SK-N-SH treated with all-trans-retinoic acid at 6 μM for 48 hours (cell line): ENCODE measurements around the gene SNCB.

ENCODE experiments used
- ATAC-seq: fragments of 200-7000 bp; cut with Tn5 transposase; 3 replicates; pipeline ENCODE4 v1.9.1; 2020; ENCODE audit warnings: mild to moderate bottlenecking, moderate library complexity
- ARNTL ChIP-seq: fragments of 450-650 bp; formaldehyde crosslinking; IDR thresholded peaks from 2 replicates; pipeline ENCODE4 v1.5.0; 2020; ENCODE audit warnings: low read depth, mild to moderate bottlenecking, moderate library complexity, borderline replicate concordance
- ESRRG ChIP-seq: fragments of 250-450 bp; sonication (Bioruptor Pico); IDR thresholded peaks from 2 replicates; pipeline ENCODE4 v1.6.1; 2021; ENCODE audit warnings: mild to moderate bottlenecking
- GLIS3 ChIP-seq: fragments of 250-450 bp; sonication (Bioruptor Pico); IDR thresholded peaks from 2 replicates; pipeline ENCODE4 v1.5.0; 2020; ENCODE audit warnings: mild to moderate bottlenecking, moderate library complexity
- OSR1 ChIP-seq: fragments of 250-450 bp; sonication (Bioruptor Pico); IDR thresholded peaks from 2 replicates; pipeline ENCODE4 v1.8.0; 2022; ENCODE audit warnings: moderate library complexity, mild to moderate bottlenecking, inconsistent platforms
- PPARA ChIP-seq: fragments of 250-450 bp; sonication (Bioruptor Pico); IDR thresholded peaks from 2 replicates; pipeline ENCODE4 v1.5.0; 2020; ENCODE audit warnings: mild to moderate bottlenecking, borderline replicate concordance
- RARB ChIP-seq: fragments of 250-450 bp; sonication (Bioruptor Pico); IDR thresholded peaks from 2 replicates; pipeline ENCODE4 v1.8.0; 2021; ENCODE audit warnings: mild to moderate bottlenecking, moderate library complexity
- TCF4 ChIP-seq: fragments of 250-450 bp; sonication (Bioruptor Pico); IDR thresholded peaks from 2 replicates; pipeline ENCODE4 v1.8.0; 2021; ENCODE audit warnings: mild to moderate bottlenecking, moderate library complexity, borderline replicate concordance
- TOX ChIP-seq: fragments of 250-450 bp; sonication (Bioruptor Pico); IDR thresholded peaks from 2 replicates; pipeline ENCODE4 v1.8.0; 2021; ENCODE audit warnings: mild to moderate bottlenecking, moderate library complexity, borderline replicate concordance
- ZC3H10 ChIP-seq: fragments of 250-450 bp; sonication (Bioruptor Pico); IDR thresholded peaks from 2 replicates; pipeline ENCODE4 v1.5.1; 2021; ENCODE audit warnings: mild to moderate bottlenecking, moderate library complexity
- ZFP3 ChIP-seq: fragments of 250-450 bp; sonication (Bioruptor Pico); IDR thresholded peaks from 2 replicates; pipeline ENCODE4 v1.5.0; 2020; ENCODE audit warnings: mild to moderate bottlenecking, moderate library complexity
- ZFP30 ChIP-seq: fragments of 450-650 bp; formaldehyde crosslinking; IDR thresholded peaks from 2 replicates; pipeline ENCODE4 v1.5.0; 2022; ENCODE audit warnings: mild to moderate bottlenecking, moderate library complexity
- ZNF565 ChIP-seq: fragments of 450-650 bp; formaldehyde crosslinking; conservative IDR thresholded peaks from 2 replicates; pipeline ENCODE4 v1.5.0; 2020; ENCODE audit warnings: low read depth, mild to moderate bottlenecking, moderate library complexity
- ZNF70 ChIP-seq: fragments of 450-650 bp; formaldehyde crosslinking; IDR thresholded peaks from 2 replicates; pipeline ENCODE4 v1.5.0; 2020; ENCODE audit warnings: mild to moderate bottlenecking, moderate library complexity
- ZNF8 ChIP-seq: fragments of 450-650 bp; formaldehyde crosslinking; IDR thresholded peaks from 2 replicates; pipeline ENCODE4 v1.5.0; 2020; ENCODE audit warnings: mild to moderate bottlenecking, moderate library complexity
- TF ChIP-seq, protein P1 (sequence below): fragments of 250-450 bp; sonication (Bioruptor Pico); IDR thresholded peaks from 2 replicates; pipeline ENCODE4 v1.8.0; 2021; ENCODE audit warnings: low read depth, mild to moderate bottlenecking, moderate library complexity, borderline replicate concordance
- TF ChIP-seq, protein P2 (sequence below): fragments of 250-450 bp; sonication (Bioruptor Pico); IDR thresholded peaks from 2 replicates; pipeline ENCODE4 v1.5.1; 2020; ENCODE audit warnings: low read depth, mild to moderate bottlenecking, moderate library complexity
- TF ChIP-seq, protein P3 (sequence below): fragments of 250-450 bp; sonication (Bioruptor Pico); IDR thresholded peaks from 2 replicates; pipeline ENCODE4 v1.5.1; 2021; ENCODE audit warnings: mild to moderate bottlenecking, moderate library complexity
- TF ChIP-seq, protein P4 (sequence below): fragments of 250-450 bp; sonication (Bioruptor Pico); IDR thresholded peaks from 2 replicates; pipeline ENCODE4 v1.8.0; 2020; ENCODE audit warnings: mild to moderate bottlenecking, moderate library complexity, borderline replicate concordance

Gene SNCB

DNA sequence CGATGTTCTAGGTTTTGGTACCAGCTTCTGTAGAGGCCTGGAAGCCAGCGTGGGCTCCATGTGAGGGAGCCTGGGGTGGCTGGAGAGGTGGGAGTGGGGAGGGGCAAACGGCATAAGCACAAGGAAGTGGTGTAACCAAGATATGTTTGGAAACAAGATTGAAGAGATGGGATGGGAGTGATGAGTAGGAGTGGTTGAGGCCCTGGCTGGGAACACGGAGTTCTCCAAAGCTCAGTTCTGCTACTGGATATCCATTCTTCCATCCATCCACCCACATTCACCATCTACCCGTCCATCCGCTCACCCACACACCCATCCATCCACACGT lies 29.1 kb upstream of the SNCB start:
- TF ChIP-seq ZC3H10 (no peak), TCF4 (CRISPR knock-in tag) (no peak), ZFP30 (CRISPR knock-in tag) (no peak), ESRRG (CRISPR knock-in tag) (no peak), ZNF8 (CRISPR knock-in tag) (no peak)
- TF ChIP-seq, protein P1, sequence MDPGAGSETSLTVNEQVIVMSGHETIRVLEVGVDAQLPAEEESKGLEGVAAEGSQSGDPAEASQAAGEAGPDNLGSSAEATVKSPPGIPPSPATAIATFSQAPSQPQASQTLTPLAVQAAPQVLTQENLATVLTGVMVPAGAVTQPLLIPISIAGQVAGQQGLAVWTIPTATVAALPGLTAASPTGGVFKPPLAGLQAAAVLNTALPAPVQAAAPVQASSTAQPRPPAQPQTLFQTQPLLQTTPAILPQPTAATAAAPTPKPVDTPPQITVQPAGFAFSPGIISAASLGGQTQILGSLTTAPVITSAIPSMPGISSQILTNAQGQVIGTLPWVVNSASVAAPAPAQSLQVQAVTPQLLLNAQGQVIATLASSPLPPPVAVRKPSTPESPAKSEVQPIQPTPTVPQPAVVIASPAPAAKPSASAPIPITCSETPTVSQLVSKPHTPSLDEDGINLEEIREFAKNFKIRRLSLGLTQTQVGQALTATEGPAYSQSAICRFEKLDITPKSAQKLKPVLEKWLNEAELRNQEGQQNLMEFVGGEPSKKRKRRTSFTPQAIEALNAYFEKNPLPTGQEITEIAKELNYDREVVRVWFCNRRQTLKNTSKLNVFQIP = no peak
- no peak for ATAC-seq

DNA sequence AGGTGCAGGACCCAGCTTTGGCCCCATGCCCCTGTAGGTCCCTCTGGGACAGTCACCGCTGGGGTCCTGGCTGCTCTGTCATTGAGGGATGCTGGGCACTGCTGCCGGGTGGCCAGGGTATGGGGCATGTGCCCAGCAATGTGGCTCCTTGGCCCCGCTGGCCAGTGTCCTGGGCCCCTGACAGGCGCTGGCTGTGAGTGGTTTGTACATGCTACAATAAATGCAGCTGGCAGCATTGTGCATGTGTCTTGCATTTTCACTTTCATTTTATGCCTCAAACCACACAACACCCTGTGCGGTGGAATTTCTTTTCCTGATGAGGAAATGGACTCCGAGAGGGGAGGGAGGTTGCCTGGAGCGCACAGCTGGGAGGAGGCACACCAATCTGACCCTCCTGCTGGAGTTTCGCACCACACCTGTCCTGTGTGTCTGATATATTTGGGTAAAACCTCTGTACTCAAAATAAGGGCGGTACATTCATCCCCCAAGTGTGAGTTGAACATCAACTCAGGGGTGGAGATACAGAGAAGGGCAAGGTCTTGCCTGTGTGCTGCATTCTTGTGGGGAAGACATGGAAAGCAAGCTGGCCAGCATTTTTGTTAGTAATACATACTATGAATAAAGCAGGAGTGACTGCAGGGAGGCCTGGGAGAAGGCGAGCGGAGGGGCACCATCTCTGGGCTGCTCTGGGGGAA lies 28.6 kb upstream of the SNCB start:
- no peak for TF ChIP-seq RARB (CRISPR knock-in tag)
- no peak for TF ChIP-seq TOX (CRISPR knock-in tag)
- TF ChIP-seq, protein P2, sequence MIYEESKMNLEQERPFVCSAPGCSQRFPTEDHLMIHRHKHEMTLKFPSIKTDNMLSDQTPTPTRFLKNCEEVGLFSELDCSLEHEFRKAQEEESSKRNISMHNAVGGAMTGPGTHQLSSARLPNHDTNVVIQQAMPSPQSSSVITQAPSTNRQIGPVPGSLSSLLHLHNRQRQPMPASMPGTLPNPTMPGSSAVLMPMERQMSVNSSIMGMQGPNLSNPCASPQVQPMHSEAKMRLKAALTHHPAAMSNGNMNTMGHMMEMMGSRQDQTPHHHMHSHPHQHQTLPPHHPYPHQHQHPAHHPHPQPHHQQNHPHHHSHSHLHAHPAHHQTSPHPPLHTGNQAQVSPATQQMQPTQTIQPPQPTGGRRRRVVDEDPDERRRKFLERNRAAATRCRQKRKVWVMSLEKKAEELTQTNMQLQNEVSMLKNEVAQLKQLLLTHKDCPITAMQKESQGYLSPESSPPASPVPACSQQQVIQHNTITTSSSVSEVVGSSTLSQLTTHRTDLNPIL (CRISPR knock-in tag) = no peak
- TF ChIP-seq, protein P1 = no peak
- no peak for TF ChIP-seq ARNTL (CRISPR knock-in tag)
- TF ChIP-seq ZNF70 (CRISPR knock-in tag) = no peak
- TF ChIP-seq TCF4 (CRISPR knock-in tag) = no peak
- no peak for TF ChIP-seq ZNF8 (CRISPR knock-in tag)
- no peak for TF ChIP-seq ESRRG (CRISPR knock-in tag)
- TF ChIP-seq, protein P3, sequence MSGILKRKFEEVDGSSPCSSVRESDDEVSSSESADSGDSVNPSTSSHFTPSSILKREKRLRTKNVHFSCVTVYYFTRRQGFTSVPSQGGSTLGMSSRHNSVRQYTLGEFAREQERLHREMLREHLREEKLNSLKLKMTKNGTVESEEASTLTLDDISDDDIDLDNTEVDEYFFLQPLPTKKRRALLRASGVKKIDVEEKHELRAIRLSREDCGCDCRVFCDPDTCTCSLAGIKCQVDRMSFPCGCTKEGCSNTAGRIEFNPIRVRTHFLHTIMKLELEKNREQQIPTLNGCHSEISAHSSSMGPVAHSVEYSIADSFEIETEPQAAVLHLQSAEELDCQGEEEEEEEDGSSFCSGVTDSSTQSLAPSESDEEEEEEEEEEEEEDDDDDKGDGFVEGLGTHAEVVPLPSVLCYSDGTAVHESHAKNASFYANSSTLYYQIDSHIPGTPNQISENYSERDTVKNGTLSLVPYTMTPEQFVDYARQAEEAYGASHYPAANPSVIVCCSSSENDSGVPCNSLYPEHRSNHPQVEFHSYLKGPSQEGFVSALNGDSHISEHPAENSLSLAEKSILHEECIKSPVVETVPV (CRISPR knock-in tag) = no peak
- no peak for TF ChIP-seq ZC3H10
- TF ChIP-seq OSR1 (CRISPR knock-in tag) = no peak
- no peak for TF ChIP-seq ZNF565 (CRISPR knock-in tag)
- TF ChIP-seq, all 23 proteins: peak for 0
- ATAC-seq = no peak

DNA sequence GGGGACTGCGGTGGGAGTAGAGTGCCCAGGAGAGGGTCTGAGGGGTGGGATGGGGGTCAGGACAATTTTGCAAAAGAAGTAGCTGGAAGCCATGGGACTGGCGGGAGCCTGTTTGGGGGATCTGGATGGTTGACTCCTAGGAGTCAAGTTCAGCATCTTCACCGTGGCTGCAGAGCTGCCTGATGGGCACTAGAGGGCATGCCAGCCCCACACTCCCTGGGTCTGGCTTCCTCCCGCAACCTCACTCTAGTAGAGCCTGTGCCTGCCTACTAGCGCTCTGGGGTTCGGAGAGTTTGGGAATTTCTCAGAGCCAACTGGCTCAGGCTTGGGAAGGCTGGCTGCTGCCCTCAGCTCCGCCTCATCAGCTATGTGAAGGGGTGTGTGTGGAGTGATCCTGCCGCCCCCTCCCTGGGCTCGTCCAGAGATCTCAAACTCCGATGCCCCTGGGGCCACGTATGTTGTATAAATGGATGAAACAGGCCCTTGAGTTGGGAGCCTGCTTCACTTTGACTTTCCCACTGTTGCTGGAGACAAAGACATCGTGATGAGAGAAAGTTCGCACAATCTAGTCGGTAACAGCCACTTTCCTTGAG lies 27.8 kb upstream of the SNCB start:
- TF ChIP-seq, protein P2 (CRISPR knock-in tag) = no peak
- TF ChIP-seq GLIS3 = no peak
- peak; percentile 84 for ATAC-seq

DNA sequence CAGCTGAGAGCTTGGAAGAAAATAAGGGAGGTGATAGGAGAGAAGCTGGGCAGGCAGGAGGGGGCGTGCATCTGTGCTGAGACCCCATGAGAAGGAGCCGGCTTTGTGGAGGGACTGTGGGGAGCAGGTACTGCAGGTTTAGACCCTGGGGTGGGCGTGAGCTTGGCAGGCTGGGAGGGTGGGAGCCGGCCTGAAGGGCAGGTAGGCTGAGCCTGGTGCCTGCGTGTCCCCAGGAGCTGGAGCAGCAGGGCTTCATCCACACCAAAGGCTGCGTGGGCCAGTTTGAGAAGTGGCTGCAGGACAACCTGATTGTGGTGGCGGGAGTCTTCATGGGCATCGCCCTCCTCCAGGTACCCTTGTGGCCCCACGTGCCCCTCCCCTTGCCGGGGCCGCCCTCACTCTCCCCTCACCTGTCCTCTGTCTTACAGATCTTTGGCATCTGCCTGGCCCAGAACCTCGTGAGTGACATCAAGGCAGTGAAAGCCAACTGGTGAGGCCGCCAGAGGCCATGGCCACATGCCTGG lies 26.2 kb upstream of the SNCB start:
- no peak for ATAC-seq
- TF ChIP-seq, protein P3 (CRISPR knock-in tag) = no peak
- TF ChIP-seq ZNF70 (CRISPR knock-in tag) (no peak), RARB (CRISPR knock-in tag) (no peak), GLIS3 (no peak), ZFP3 (CRISPR knock-in tag) (no peak), ZC3H10 (no peak), PPARA (CRISPR knock-in tag) (no peak)
- TF ChIP-seq, protein P4, sequence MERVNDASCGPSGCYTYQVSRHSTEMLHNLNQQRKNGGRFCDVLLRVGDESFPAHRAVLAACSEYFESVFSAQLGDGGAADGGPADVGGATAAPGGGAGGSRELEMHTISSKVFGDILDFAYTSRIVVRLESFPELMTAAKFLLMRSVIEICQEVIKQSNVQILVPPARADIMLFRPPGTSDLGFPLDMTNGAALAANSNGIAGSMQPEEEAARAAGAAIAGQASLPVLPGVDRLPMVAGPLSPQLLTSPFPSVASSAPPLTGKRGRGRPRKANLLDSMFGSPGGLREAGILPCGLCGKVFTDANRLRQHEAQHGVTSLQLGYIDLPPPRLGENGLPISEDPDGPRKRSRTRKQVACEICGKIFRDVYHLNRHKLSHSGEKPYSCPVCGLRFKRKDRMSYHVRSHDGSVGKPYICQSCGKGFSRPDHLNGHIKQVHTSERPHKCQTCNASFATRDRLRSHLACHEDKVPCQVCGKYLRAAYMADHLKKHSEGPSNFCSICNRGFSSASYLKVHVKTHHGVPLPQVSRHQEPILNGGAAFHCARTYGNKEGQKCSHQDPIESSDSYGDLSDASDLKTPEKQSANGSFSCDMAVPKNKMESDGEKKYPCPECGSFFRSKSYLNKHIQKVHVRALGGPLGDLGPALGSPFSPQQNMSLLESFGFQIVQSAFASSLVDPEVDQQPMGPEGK (CRISPR knock-in tag) = no peak
- TF ChIP-seq, protein P1 = no peak
